PC-3 (cell line): ENCODE data around the gene NOX4.

ENCODE experiments used
- CTCF ChIP-seq: fragments of 300-600 bp; sonication (generic); conservative IDR thresholded peaks from 2 replicates; pipeline ENCODE4 v1.5.1; 2017; ENCODE audit warnings: antibody characterized with exemption, low read depth, mild to moderate bottlenecking, low read length
- EZH2 ChIP-seq: fragments of 300-600 bp; sonication (generic); IDR thresholded peaks from one replicate; pipeline ENCODE4 v1.6.1; 2017; ENCODE audit warnings: antibody characterized with exemption, mild to moderate bottlenecking, low read length; ENCODE audit not compliant: unreplicated experiment

- TF ChIP-seq EZH2 (no peak), CTCF (no peak)
These were observed 9.2 kb upstream of the NOX4 start for GRCh38 chr11:89500336-89500735.
